Measurements from ENCODE around the gene ARHGAP27.

Gene ARHGAP27

DNA sequence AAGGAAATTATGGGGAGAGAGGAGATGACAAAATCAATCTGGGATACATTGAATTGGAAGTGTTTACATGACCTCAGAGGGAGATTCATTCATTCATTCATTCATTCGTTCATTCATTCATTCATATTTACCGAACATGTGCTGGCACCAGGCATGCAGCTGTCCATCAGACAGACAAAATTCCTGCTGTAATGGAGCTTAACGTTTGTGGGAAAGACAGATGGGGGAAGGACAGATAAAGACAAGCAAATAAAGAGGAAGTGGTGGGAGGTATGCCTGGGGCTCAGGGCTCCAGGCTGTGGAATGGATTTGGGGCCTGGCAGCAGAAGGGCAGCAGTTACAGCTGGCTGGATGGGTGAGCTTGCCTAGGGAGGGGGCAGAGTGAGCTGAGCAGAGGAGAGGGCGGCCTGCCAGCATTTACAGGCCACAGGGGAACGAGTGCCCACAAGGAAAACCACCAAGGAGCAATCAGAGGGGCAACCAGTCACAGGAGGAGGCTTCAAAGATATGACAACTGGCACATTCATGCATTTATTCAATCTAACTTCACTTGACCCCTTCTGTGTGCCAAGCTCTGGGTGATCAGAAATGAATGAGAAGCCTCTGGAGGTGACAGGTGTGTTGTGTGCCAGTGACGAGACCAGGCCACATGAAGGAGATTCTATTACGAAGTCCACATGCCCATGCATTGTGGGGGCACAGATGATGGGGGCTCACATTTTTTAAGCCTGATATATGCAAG lies 48.5 kb downstream of the ARHGAP27 start:
- no peak for FAIRE-seq

DNA sequence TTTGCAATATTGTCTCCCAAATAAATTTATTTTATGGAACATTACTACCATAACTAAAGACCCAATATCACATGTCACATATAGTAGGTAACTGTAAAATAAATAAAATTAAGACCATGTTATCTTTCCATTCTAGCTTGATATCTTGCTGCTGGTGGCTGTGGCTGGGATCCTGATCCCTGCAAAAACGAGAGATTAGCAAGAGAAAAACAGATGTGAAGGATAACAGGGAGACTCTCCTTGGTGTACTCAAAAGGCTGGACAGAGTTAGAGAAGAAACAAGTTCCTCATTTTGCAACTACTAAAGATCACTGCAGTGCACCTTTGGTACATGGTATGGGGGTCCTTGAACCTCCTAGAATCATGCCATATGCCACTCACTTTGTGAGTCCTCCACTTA lies 49.7 kb downstream of the ARHGAP27 start:
- FAIRE-seq: no peak

DNA sequence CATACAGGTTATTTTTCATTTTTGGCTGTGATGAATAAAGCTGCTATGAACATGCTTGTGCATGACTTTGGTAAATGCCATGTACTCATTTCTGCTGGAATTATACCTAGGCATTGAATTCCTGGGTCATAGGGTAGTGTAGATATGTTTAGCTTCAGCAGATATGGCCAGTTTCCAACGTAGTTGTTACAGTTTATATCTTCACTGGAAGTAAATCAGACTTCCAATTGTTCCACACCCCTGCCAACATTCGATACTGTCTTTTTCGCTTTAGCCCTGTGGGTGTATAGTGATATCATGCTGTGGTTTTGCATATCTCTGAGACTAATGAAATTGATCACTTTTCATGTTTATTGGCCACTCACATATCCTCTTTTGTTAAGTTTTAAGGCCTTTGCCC lies 50.4 kb downstream of the ARHGAP27 start:
- FAIRE-seq: no peak

DNA sequence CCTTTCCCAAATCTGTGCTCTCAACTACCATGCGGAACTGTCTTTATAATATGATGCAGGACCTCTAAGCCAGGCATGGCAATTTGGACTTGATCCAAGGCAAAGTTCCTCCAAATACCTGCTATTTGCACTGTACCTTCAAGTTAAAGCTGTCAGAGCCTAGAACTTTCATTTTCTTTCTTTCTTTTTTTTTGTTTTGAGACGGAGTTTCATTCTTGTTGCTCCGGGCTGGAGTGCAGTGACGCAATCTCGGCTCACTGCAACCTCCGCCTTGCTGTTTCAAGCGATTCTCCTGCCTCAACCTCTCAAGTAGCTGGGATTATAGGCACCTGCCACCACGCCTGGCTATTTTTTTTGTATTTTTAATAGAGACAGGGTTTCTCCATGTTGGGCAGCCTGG lies 51.7 kb downstream of the ARHGAP27 start:
- no peak for FAIRE-seq

DNA sequence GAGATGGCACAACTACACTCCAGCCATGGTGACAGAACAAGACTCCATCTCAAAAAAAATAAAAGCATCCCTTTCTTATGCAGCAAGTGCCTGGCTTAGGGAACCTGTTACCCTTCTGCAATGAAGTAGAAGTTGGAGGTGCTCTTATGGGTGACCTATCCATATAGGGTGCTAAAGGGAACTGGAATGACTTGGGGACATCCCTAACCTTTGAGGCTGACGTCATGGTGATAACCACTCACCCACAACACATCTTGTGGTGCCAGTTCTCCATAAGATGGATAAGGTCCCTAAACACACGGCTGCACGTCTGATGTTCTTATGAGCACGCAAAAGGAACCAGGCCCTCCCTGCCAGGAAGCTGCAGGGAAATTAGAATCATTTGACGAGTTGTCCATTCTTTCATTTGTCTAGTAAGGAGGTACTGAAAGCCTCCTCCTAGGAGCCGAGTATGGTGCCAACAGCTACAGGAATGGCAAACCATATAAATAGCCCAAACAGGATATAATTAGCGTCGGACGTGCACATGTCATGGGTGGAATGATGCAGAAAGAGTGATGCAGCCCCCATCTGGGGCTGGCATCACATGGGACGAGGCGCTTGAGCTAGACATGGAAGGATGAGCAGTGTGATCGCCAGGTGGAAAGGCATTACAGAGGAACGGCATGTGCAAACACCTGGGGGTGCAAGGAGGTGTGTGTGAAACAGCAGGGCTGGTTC lies 52.5 kb downstream of the ARHGAP27 start:
- FAIRE-seq: no peak

DNA sequence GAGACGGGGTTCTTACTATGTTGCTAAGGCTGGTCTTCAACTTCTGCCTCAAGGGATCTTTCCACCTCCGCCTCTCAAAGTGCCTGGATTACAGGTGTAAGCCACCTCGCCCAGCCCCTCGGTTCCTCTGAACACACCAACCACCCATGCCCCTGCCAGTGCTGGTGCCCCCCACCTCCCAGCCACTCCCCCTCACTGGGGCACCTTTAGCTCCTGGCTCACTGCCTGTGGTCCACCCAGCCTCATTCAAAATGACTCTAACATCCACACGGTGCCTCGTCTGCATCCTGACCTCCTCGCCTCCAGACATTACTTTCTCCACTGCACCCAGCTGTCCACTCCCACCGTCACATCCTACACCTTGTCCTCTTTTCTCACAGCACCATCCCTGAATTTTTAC lies 55.3 kb downstream of the ARHGAP27 start:
- no peak for FAIRE-seq

DNA sequence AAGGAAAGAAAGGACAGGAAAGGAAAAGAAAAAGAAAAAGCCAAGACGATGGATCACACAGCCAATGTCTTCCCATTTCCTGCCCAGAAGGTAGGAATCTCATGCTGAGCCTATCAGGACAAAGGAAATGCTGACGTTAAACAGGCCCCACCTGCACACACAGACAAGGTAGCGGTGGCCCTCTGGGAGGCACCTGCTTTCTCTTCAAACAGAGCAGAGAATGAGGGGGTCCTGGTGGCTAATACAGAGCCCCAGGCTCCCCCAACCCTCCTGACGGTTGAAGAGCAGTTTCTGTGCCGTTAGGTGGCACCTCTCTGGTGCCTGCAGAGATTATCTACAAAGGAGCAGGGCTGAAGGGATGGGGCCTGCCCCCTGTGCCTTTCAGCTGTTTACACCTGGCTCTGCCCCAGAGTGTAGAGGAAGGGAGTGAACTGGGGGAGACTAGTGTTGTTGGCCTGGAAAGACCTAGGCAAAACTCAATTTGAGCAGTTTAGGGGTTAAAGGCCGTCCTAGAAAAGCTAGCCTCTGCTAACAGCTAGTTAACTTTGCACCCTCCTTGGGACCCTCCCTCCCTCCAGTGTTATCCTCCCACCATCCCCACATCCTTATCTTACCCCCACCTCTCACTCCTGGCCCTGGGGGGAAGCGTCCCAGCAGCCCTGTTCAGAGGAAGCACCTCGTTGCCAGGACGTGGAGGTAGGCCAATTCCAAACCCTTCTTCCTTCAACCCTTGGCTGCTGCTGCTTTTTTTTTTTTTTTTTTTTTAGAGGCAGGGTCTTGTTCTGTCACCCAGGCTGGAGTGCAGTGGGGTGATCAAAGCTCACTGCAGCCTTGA lies 56.3 kb downstream of the ARHGAP27 start:
- no peak for FAIRE-seq

DNA sequence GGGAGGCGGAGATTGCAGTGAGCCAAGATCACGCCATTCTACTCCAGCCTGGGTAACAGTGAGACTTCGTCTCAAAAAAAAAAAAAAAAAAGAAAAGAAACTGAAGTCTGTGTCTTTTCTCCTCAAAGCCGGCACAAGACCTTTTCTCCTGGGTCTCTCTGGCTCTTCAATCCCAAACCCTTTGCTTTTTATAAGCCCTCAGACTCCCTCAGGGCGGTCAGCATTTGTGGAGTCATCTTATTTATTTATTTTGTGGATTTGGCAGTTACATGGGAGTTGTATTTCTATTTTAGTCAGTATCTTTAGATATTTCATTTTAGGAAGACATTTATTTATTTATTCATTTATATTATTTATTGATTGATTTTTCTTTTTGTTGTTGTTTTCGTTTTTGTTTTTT lies 58.2 kb downstream of the ARHGAP27 start:
- FAIRE-seq: no peak

DNA sequence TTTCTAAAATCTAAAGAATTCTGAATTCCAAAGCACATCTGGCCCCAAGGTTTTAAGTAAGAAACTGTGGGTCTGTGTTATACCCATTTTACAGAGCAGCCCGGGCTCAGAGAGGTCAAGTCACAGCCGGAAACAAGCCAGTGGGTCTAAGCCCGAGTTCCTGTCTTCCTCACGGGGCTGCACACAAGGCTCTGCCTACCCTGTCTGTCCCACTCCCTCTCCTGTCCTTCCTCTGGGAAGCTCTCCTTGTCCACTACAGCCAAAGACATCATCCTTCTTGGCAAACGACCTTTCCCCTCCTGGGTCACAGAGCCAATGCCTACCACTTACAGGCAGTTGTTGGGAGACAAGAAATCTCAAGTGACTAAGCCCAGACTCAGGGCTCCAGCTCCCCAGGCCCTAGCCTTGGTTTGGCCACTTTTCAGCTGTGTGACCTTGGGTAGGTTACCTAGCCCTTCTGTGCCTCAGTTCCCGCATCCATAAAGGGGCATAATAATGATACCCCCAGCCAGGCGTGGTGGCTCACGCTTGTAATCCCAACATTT lies 60.3 kb downstream of the ARHGAP27 start:
- no peak for FAIRE-seq

DNA sequence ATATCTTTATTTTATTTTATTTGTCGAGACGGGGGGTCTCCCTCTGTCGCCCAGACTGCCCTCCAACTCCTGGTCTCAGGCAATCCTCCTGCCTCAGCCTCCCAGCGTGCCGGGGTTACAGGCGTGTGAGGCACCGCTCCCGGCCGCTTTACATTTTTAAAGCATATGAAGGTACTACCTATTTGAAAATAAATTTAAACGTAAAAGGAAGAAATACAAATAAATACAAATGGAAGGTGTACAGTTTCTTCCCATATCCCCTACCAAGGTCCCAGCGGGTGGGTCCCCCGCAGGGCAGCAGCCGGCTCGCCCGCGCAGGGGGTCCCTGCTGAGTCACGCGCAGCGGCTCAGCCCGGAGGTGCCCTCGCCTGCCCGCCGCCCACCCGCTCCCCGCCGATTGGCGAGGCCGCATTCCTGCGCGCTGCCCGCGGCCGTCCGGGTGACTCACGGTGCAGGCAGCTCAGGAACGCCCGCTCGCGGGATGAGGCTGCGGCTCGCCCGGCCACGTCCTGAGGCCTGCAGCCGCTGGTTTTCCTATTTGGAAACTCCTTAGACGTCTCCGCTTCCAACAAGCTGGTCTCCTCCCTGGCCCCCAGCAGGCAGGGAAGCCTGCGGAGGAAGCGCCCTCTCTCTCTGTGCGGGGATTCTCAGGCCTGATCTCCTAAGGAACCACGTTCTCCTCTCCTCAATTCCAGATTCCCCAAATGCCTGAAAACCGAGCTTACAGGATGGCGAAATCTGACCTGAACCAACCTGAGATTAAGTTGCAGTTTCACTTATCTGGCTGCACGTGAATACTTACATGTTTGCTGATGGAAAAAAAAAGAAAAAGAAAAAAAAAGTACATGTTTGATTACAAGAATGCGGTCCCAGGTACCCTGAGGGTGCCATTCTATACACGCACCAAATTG lies 61.0 kb downstream of the ARHGAP27 start:
- FAIRE-seq: no peak

DNA sequence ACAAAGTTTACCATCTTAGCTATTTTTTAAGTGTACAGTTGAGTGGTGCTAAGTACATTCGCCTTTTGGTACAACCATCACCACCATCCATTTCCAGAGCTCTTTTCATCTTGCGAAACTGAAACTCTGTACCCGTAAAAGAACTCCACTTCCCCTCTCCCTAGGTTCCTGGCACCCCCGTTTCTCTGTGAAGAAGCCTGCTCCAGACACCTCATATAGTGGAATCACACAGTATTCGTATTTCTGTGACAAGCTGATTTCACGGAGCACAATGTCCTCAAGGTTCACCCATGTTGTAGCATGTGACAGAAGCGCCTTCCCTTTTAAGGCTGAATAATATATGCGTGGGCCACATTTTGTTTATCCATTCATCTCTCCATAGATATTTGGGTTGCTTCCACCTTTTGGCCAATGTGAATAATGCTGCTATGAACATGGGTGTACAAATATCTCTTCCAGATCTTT lies 61.7 kb downstream of the ARHGAP27 start:
- FAIRE-seq: no peak

DNA sequence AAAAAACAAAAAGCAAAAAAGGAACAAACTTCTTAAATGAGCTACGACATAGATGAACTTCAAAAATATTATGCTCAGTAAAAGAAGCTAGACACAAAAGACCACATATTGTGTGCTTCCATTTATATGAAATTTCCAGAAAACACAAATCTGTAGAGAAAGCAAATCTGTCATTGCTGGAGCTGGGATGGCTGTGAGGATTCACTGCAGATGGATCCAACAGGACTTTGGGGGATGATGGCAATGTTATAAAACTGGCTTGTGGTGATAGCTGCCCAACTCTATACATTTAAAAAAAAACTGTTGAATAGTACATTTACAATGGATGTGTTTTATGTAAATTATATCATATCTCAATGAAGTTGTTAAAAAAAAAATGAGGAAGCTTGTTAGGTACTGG lies 63.2 kb downstream of the ARHGAP27 start:
- FAIRE-seq: no peak

DNA sequence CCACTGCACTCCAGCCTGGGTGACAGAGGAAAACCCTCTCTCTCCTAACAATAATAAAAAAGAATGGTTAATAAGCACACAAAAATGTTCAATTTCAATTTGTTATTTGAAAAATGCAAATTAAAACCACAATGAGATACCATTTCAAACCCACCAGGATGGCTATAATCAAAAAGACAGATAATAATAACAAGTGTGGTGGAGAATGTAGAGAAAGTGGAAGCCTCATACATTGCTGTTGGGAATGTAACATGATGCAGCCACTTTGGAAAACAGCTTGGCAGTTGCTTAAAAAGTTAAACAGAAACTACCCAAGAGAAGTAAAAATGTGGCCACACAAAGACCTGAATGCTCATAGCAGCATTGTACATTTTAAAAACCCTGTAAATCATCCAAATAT lies 64.0 kb downstream of the ARHGAP27 start:
- FAIRE-seq: no peak

DNA sequence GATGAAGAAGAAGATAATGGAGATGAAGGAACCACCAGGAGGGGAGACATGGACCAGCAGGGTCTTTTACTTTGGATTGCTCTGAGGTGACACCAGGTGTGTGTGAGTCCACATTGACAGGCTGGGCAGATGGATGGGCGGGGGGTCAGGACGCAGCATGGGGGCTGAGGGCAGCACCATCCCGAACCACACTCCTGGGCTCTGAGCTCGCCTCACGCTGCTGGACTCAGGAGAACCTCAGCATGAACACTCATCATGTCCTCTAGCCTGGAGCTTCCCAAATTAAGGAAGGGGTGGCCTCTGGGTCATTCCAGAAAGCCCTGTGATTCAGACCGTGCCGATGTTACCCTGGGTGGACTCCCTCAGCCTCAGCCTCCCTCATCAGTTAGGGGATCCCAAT lies 65.5 kb downstream of the ARHGAP27 start:
- FAIRE-seq: no peak

DNA sequence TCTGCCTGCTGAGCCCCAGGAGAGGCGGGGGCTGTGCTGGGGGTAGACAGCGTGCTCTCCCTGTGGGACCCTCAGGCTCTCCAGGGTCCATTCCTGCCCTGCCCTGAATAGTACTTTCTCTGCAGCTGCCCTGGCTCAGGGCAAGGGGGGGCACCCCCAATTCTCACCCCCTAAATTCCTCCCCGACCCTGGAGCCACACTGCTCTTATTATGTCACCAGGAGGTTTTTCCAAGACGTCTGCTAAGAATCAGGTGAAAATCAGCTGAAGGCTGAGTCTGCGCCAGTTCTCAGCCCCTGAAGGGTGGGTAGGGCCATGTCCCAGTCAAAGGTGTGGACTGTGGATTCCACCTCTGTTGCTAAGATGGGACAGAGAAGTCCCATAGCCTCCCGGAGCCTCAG lies 66.0 kb downstream of the ARHGAP27 start:
- no peak for FAIRE-seq

DNA sequence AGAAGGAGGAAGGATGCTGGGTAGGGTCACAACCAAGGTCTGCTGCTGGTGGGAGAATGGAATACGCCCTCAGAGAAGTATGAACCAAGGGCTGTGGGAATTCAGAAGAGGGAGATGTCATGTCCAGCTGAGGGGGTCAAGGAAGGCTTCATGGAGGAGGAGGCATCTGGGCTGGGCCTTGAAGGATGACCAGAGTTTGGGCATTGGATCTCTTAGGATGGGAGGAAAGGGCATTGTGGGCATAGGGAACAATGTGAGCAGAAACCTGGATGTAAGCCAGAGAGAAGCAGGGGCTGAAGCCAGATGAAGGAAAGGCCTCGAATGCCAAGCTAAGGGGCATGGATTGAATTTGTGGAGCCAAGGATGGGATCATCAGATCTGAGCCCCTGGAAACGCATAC lies 66.6 kb downstream of the ARHGAP27 start:
- no peak for FAIRE-seq

DNA sequence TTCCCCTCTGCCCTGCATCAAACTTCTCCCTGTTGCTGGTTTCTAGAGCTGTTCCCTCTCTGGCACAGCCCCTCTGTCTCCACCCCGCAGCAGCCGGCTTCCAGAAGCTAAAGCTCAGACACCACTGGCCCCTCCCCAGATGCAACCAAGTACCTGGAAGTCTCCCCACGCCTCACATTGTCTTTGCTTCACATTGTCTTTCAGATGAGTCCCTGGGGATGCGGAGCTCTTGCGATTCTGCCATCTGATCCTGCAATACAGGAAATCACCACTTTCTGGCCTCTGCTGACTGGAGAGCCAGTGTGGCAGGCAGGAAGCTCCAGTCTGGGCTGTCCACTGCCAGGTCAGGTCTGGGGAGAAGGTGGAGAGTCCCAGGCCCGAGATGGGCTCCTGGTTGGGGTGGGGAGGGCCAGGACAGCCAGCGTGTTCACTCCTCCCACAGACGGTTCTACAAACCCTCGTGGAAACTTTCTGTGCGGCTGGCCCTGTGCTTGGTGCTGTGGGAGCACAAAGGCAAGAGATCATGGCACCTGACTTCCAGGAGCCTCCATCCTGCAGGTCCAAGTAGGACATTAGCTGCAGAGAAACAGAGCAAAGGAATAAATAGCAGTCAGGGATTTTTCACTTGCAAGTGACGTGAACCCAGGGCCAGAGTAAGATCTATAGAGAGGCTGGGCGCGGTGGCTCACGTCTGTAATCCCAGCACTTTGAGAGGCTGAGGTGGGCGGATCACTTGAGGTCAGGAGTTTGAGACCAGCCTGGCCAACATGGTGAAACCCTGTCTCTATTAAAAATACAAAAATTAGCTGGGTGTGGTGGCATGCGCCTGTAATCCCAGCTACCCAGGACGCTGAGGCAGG lies 67.9 kb downstream of the ARHGAP27 start:
- FAIRE-seq: no peak

DNA sequence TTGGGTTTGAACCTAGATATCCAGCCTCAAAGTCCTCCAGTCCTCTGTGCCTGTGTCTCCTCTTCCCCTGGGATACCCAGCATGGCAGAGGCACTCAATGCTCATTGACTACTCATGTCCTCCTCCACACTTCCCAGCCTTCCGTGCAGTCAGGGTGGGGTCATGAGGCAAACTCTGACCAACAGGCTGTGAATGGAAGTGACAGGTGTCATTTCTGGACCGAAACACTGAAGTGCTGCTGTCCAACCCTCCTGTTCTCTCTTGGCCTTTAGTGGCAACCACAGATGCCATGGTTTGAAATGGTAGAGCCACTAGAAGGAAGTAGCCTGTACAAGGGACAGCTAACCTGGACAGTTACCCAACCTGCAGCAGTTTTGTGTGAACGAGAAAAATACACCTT lies 69.2 kb downstream of the ARHGAP27 start:
- no peak for FAIRE-seq

DNA sequence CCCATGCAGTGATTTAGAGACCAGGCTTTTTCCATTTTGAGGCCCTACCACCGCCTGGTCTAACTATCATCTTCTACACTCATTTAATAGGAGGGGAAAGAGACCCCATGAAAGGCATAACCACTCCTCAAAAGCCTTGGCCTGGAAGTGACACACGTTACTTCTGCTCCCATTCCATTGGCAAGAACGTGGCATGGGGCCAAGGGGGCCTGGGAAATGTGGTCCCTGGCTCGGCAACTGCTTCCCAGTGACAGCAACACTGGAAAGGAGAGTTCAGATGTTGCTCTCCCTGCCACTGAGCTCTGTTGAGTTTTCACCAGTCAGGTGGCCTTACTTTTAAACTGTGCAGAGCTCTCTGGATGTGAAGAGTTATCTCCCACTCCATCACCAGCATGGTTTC lies 70.7 kb downstream of the ARHGAP27 start:
- no peak for FAIRE-seq

DNA sequence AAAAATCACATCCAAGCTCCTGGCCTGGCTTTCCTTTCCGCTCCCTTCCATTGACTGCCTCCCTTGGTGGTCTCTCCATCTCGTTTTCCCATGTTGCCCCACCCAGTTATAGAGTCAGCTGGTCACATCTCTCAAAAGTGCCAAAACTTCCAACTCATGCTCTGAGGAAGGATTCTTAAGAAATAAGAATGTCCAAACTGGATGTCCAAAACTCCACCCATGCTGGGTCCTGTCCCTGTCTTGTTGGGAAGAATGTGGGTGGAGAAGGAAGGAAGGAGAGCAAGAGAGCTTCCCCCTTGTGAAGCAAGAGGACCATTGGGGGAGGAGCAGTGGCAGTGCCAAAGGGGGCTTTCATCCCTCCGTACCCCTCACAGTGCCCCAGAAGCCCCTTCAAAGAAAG lies 71.2 kb downstream of the ARHGAP27 start:
- no peak for FAIRE-seq

DNA sequence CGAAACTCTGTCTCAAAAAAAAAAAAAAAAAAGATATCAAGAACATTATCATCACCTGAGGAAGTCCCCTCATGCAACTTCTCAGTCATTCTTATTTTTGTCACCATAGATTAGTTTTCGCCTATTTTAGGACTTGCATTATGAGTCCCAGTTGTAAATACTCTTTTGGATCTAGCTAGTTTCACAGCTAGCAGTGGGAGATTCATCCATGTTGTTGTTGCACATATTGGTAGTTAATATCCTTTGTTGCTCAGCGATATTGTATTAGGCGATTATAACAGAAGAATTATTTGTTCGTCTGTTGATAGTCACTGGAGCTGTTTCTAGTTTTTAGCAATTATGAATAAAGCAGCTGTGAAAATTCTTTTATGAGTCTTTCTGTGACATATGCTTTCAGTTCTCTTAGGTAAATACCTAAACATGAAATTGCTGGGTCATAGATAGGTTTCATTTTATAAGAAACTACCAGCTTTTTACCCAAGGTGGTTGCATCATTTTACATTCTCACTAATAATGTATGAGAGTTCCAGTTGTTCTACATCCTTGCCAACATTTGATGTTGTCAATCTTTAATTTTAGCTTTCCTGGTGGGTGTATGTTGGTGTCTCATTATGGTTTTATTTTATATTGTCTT lies 75.2 kb downstream of the ARHGAP27 start:
- no peak for FAIRE-seq

Measured in islet of Langerhans (tissue), 1 donor.